GM12878 (cell line): ENCODE results near the gene DNAJB11.

Experiments used
- CTCF ChIP-seq, 3 experiments: IDR thresholded peaks in 2 of 3; conservative IDR thresholded peaks in 1 of 3; 2 replicates each; pipeline ENCODE4 v1.5.1; 2011; ENCODE audit warnings: low read depth in 3 of 3, low read length in 3 of 3, mild to moderate bottlenecking in 3 of 3, control low read depth in 2 of 3, moderate library complexity in 2 of 3, inconsistent platforms in 1 of 3, mixed read lengths in 1 of 3; ENCODE audit not compliant: control insufficient read depth in 2 of 3, insufficient read depth in 1 of 3; ENCODE audit errors: extremely low read depth in 1 of 3
- NFYB ChIP-seq: IDR thresholded peaks from 2 replicates; pipeline ENCODE4 v1.6.1; 2011; ENCODE audit warnings: low read depth, mild to moderate bottlenecking, low read length, improper control_type of control experiment, moderate library complexity; ENCODE audit not compliant: insufficient read depth
- POLR2A ChIP-seq: IDR thresholded peaks from 2 replicates; pipeline ENCODE4 v1.6.1; 2011; ENCODE audit warnings: low read depth, mild to moderate bottlenecking, low read length
- SPI1 ChIP-seq: IDR thresholded peaks from 2 replicates; pipeline ENCODE4 v1.6.1; 2011; ENCODE audit warnings: low read depth, mild to moderate bottlenecking, low read length, moderate library complexity, borderline replicate concordance; ENCODE audit not compliant: insufficient read depth

- TF ChIP-seq NFYB (no peak), SPI1 (no peak), CTCF (IDR thresholded peaks at IDR 0.05 in 2 of 3, conservative IDR thresholded peaks at IDR 0.05 in 1 of 3; ENCODE audit: control insufficient read depth in 2 of 3, extremely low read depth in 1 of 3, insufficient read depth in 1 of 3, low read depth in 3 of 3, low read length in 3 of 3) (no peak), POLR2A (no peak)
Observed at GRCh38 chr3:186605561-186606545, 35.3 kb downstream of the DNAJB11 start.
